Upper lobe of left lung (tissue), 4 donors: ENCODE measurements around the gene CD6.

Source experiments
- EP300 ChIP-seq, 4 donors: sonication (generic); formaldehyde crosslinking; IDR thresholded peaks; one replicate each; pipeline ENCODE4 v1.5.1; 2017; ENCODE audit warnings: antibody characterized with exemption in 4 of 4, control low read depth in 2 of 4
- POLR2A ChIP-seq, 4 donors: fragments of 450-650 bp; IDR thresholded peaks; one replicate each; pipeline ENCODE4 v1.5.1; 2016 to 2017; ENCODE audit warnings: antibody characterized with exemption in 4 of 4, mild to moderate bottlenecking in 2 of 4
- POLR2AphosphoS5 ChIP-seq, 2 donors: sonication (generic); formaldehyde crosslinking; IDR thresholded peaks; one replicate each; pipeline ENCODE4 v1.5.1; 2017; ENCODE audit warnings: antibody characterized with exemption in 2 of 2
- TF ChIP-seq, protein P1 (sequence below), 6 experiments: fragments of 450-650 bp in 4 of 6; fragments of 200-600 bp in 2 of 6; sonication (generic) in 2 of 6; IDR thresholded peaks; one replicate each; pipeline ENCODE4 v1.5.1; 2016 to 2019; ENCODE audit warnings: antibody characterized with exemption in 6 of 6

DNA sequence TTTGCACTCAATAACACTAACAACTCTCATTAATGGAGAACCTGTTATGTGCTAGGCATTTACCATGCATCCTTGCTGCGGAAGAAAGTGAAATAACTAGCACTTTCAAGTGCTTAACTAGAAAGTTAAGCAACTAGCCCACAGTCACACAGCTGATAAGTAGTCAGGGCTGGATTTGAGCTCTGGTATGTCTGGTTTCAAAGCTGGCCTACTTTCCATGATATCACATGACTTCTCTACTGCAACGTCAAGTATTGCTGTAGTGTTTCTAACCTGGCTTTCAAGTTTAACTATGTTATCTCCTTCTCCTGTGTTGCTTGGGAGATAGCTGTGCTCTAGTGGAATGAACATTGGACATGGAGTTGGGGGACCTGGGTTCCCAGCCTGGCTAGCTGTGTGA, 31.6 kb upstream of the CD6 start:
- TF ChIP-seq, protein P1, sequence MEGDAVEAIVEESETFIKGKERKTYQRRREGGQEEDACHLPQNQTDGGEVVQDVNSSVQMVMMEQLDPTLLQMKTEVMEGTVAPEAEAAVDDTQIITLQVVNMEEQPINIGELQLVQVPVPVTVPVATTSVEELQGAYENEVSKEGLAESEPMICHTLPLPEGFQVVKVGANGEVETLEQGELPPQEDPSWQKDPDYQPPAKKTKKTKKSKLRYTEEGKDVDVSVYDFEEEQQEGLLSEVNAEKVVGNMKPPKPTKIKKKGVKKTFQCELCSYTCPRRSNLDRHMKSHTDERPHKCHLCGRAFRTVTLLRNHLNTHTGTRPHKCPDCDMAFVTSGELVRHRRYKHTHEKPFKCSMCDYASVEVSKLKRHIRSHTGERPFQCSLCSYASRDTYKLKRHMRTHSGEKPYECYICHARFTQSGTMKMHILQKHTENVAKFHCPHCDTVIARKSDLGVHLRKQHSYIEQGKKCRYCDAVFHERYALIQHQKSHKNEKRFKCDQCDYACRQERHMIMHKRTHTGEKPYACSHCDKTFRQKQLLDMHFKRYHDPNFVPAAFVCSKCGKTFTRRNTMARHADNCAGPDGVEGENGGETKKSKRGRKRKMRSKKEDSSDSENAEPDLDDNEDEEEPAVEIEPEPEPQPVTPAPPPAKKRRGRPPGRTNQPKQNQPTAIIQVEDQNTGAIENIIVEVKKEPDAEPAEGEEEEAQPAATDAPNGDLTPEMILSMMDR (IDR thresholded peaks at IDR 0.05): no peak
- no peak for TF ChIP-seq POLR2A (IDR thresholded peaks at IDR 0.05)
- TF ChIP-seq EP300 (IDR thresholded peaks at IDR 0.05): no peak
- TF ChIP-seq POLR2AphosphoS5 (IDR thresholded peaks at IDR 0.05): no peak
